Thoracic aorta (tissue), 2 donors: ENCODE data around the gene ODAPH. TPM values are rescaled to one million over a fixed set of nuclear protein-coding genes. Genes with fewer than 3 reads are reported as not detected.

Experiments used
- ATAC-seq: fragments of 150-250 bp; one replicate; pipeline ENCODE4 v1.8.0; 2017; ENCODE audit warnings: low read depth; ENCODE audit not compliant: insufficient number of reproducible peaks, low FRiP score
- DNase-seq: peaks from one replicate; pipeline ENCODE4 v3.0.0-alpha.2; 2020; ENCODE audit warnings: low spot score
- H3K27ac ChIP-seq, 2 donors: fragments of 200-600 bp; sonication (generic); 1 replicate in 1 of 2; 2 replicates in 1 of 2; pipeline ENCODE4 v1.5.1; 2016; ENCODE audit warnings: mild to moderate bottlenecking in 2 of 2, moderate library complexity in 2 of 2
- H3K27me3 ChIP-seq: fragments of 200-600 bp; sonication (generic); replicated peaks from 2 replicates; pipeline ENCODE4 v1.6.0; 2016; ENCODE audit warnings: mild to moderate bottlenecking; ENCODE audit not compliant: insufficient read depth
- H3K36me3 ChIP-seq: fragments of 200-600 bp; sonication (generic); one replicate; pipeline ENCODE4 v1.5.1; 2016
- H3K4me1 ChIP-seq, 2 donors: fragments of 200-600 bp; sonication (generic); 1 replicate in 1 of 2; 2 replicates in 1 of 2; pipeline versions ENCODE4 v1.5.1 to v1.6.0; 2016; ENCODE audit warnings: low read depth in 2 of 2, mild to moderate bottlenecking in 1 of 2; ENCODE audit not compliant: control insufficient read depth in 1 of 2
- H3K4me3 ChIP-seq: fragments of 200-600 bp; sonication (generic); 2 replicates; pipeline ENCODE4 v1.5.1; 2016; ENCODE audit warnings: mild to moderate bottlenecking
- H3K9me3 ChIP-seq: fragments of 200-600 bp; sonication (generic); 2 replicates; pipeline ENCODE4 v1.5.1; 2016
- CTCF ChIP-seq: fragments of 200-600 bp; sonication (generic); IDR thresholded peaks from one replicate; pipeline ENCODE4 v1.5.1; 2019; ENCODE audit warnings: antibody characterized with exemption
- total RNA-seq, 2 donors: library from RNA; depleted of rRNA; stranded (reverse); fragments of >200 nt; gene quantifications; one replicate each; pipeline versions ENCODE4 v1.1.0 to v1.2.3, GENCODE V29; 2016

Gene ODAPH
- total RNA-seq, 2 donors from 2014 or later: not detected

DNA sequence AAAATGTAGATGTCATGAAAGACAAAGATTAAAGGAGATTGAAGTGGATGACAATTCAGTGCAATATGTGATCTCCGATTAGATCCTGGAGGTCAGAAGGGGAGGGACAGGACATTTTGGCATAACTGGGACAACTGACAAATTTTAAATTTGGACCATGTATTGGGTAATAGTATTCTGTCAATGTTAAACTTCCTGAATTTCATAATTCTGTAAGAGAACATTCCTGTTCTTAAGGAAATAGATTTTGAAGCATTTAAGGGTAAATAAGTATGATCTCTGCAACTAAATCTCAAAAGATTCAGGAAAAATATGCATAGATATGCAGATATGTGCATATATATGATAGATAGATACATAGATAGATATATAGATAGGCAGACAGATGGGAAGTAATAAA lies 11.0 kb downstream of the ODAPH start:
- H3K36me3 ChIP-seq: no peaks in the 10 kb centered on the region
- no peaks in the 10 kb centered on the region for H3K4me1 ChIP-seq
- no peak for TF ChIP-seq CTCF
- DNase-seq: no peak
- H3K4me3 ChIP-seq: no peak overlapping the region
- no peak overlapping the region for H3K27ac ChIP-seq
- no peaks in the 10 kb centered on the region for H3K27me3 ChIP-seq
- ATAC-seq: no peak
- no peaks in the 10 kb centered on the region for H3K9me3 ChIP-seq

- no peak for DNase-seq
These were observed 11.9 kb downstream of the ODAPH start for GRCh38 chr4:75567725-75568124.

DNA sequence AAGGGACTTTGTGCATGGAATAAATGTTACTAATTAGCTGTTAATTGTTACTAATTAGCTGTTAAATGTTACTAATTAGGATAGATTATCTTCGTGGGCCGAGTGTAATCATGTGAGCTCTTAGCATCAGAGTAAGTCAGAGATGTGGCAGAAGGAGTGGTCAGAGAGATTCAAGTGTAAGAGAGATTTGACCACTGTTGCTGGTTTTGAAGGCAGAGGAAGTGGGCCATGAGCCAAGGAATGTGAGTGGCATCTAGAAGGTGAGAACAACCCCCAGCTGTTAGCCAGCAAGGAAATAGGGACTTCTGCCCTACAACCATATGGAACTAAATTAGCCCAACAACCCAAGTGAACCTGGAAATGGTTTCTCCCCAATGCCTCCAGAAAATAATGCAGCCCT lies 28.2 kb downstream of the ODAPH start:
- Histone ChIP-seq H3K4me3 (no peak overlapping the region), H3K4me1 (no peaks in the 10 kb centered on the region), H3K27ac (no peak overlapping the region), H3K27me3 (no peaks in the 10 kb centered on the region), H3K9me3 (no peaks in the 10 kb centered on the region), H3K36me3 (no peaks in the 10 kb centered on the region)
- no peak for TF ChIP-seq CTCF
- DNase-seq: no peak
- no peak for ATAC-seq

More at GRCh38 chr4:75567725-75568124, 11.9 kb downstream of the ODAPH start:
- no peak for ATAC-seq
- Histone ChIP-seq H3K27me3 (no peaks in the 10 kb centered on the region), H3K4me1 (no peaks in the 10 kb centered on the region), H3K9me3 (no peaks in the 10 kb centered on the region), H3K27ac (no peak overlapping the region), H3K36me3 (no peaks in the 10 kb centered on the region), H3K4me3 (no peak overlapping the region)
- TF ChIP-seq CTCF: no peak

DNA sequence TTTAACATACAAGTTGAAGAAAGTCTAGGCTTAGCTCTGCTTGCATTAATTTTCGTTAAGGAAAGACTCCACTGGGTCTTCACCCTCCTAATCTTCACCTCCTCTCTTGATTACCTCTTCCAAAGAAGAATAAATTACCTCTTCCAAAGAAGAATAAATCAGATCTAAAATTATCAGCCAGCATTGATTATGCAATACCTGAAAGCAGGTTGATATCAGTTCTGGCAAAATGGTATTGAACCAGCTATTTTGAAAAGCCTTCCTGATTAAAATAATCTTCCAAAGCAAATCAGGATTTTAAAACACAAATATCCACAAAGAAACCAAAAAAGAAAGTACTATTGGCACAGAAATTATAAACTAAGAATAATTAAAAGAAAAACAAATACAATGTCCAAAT lies 37.5 kb downstream of the ODAPH start:
- no peak for TF ChIP-seq CTCF
- H3K27ac ChIP-seq: no peak overlapping the region
- no peak for DNase-seq
- no peaks in the 10 kb centered on the region for H3K27me3 ChIP-seq
- no peaks in the 10 kb centered on the region for H3K36me3 ChIP-seq
- ATAC-seq: no peak
- no peaks in the 10 kb centered on the region for H3K4me1 ChIP-seq
- H3K4me3 ChIP-seq: no peak overlapping the region
- H3K9me3 ChIP-seq: no peaks in the 10 kb centered on the region

GRCh38 chr4:75596061-75596460 lies 40.2 kb downstream of the ODAPH start:
- Histone ChIP-seq H3K36me3 (no peaks in the 10 kb centered on the region), H3K27ac (no peak overlapping the region), H3K9me3 (no peaks in the 10 kb centered on the region), H3K4me1 (no peaks in the 10 kb centered on the region), H3K27me3 (no peaks in the 10 kb centered on the region), H3K4me3 (no peak overlapping the region)
- no peak for DNase-seq
- no peak for TF ChIP-seq CTCF
- ATAC-seq: no peak
